Heart right ventricle (tissue), 16 donors: ENCODE measurements around the gene VANGL2. TPM values are rescaled to one million over a fixed set of nuclear protein-coding genes. Genes with fewer than 3 reads are reported as not detected.

Experiments used
- ATAC-seq, 8 donors: fragments of 200-7000 bp; cut with Tn5 transposase; one replicate each; pipeline ENCODE4 v1.9.1; 2020; ENCODE audit warnings: mild to moderate bottlenecking in 8 of 8, moderate library complexity in 8 of 8, moderate number of reproducible peaks in 1 of 8
- DNase-seq, 2 donors: peaks; one replicate each; pipeline ENCODE4 v3.0.0-alpha.2; 2020
- H3K27ac ChIP-seq, 10 donors: fragments of 200-600 bp; sonication (generic) in 2 of 10; one replicate each; pipeline versions ENCODE4 v1.5.0 to v1.8.0; 2020 to 2022; ENCODE audit warnings: mild to moderate bottlenecking in 3 of 10
- H3K27me3 ChIP-seq, 7 donors: fragments of 200-600 bp; one replicate each; pipeline ENCODE4 v1.8.0; 2021 to 2022; ENCODE audit warnings: mild to moderate bottlenecking in 2 of 7
- H3K36me3 ChIP-seq, 9 donors: fragments of 200-600 bp; sonication (generic) in 1 of 9; one replicate each; pipeline versions ENCODE4 v1.5.0 to v1.8.0; 2020 to 2022; ENCODE audit warnings: mild to moderate bottlenecking in 2 of 9
- H3K4me1 ChIP-seq, 9 donors: fragments of 200-600 bp; sonication (generic) in 1 of 9; one replicate each; pipeline versions ENCODE4 v1.5.0 to v1.8.0; 2020 to 2022; ENCODE audit warnings: mild to moderate bottlenecking in 4 of 9
- H3K4me3 ChIP-seq, 10 donors: fragments of 200-600 bp; sonication (generic) in 2 of 10; one replicate each; pipeline versions ENCODE4 v1.5.0 to v1.8.0; 2020 to 2022; ENCODE audit warnings: mild to moderate bottlenecking in 7 of 10, moderate library complexity in 2 of 10
- H3K9me3 ChIP-seq, 11 donors: fragments of 200-600 bp in 10 of 11; sonication (generic) in 2 of 11; one replicate each; pipeline versions ENCODE4 v1.5.0 to v1.8.0; 2013 to 2022; ENCODE audit warnings: mild to moderate bottlenecking in 2 of 11, control low read depth in 1 of 11, moderate library complexity in 1 of 11
- CTCF ChIP-seq, 9 donors: fragments of 200-600 bp; sonication (generic) in 2 of 9; IDR thresholded peaks; one replicate each; pipeline versions ENCODE4 v1.5.0 to v1.8.0; 2021 to 2022; ENCODE audit warnings: antibody characterized with exemption in 9 of 9, mild to moderate bottlenecking in 5 of 9, moderate library complexity in 1 of 9
- WGBS, 2 donors: extraction: QIAGEN DNeasy Blood & Tissue Kit; methylation state at CpG; one replicate each; pipeline ENCODE4 v1.1.7; 2013; ENCODE audit warnings: inconsistent platforms in 1 of 2; 5-methylcytosine and 5-hydroxymethylcytosine counted together
- intact Hi-C, 10 donors: fragments of 100-400 bp; cut with DNase I; formaldehyde crosslinking; loops; one replicate each; pipeline versions ENCODE4 v1.11.1 to v1.14.2; 2022
- long read RNA-seq, 3 donors: library from polyadenylated mRNA; unstranded; transcript quantifications; one replicate each; pipeline ENCODE4 v2.0.0, GENCODE V29; 2020 to 2021
- polyA plus RNA-seq, 2 donors: library from polyadenylated mRNA; stranded (reverse); fragments of 200-250 nt; gene quantifications; one replicate each; pipeline ENCODE4 v1.2.3, GENCODE V29; 2013
- total RNA-seq, 10 donors: library from RNA; stranded (reverse); fragmentation: NEBNext Ultra II Directional in 3 of 10; extraction: Animal tissue kit (Norgen Biotek cat#: 25700) in 3 of 10; gene quantifications; one replicate each; pipeline versions ENCODE4 v1.2.1 to v1.2.4, GENCODE V29; 2021 to 2023
- donor health status: Arrhythmogenic right ventricular cardiomyopathy.
- donor health status: ischemic (EF 13 %, LVEDD 7.1; RV severe dilation, severe dysfunction).
- donor health status: healthy with polysubstance abuse.
- donor health status: DM: no; HTN: yes; CAD: no.
- donor health status: DM: no; HTN: no; CAD: no.
- donor health status: ischemic (EF 25% LVEDD 6.9; RV normal size, moderate dysfunction).
- donor health status: ischemic (EF 25% LVEDD 5.7; RV mildly dilated, moderate dysfunction).
- donor health status: healthy.
- donor health status: DM: yes; HTN: yes; CAD: no.
- donor health status: Ischemic cardiomyopathy.
- donor health status: ischemic (EF 35%, LVEDD 5.7; RV mildly dilated, moderate dysfunction).
- donor health status: nonischemic (EF 11% LVEDD 7.7; RV severe dilation, severe dysfunction).
- donor health status: DM: yes; HTN: yes; CAD: no.
- donor health status: PGD.
- donor health status: ischemic (EF 29% LVEDD 5.4; RV normal size, mild dysfunction).
- donor health status: nonischemic (EF 23%, LVEDD 6.1; RV moderate dilation, normal function).

The VANGL2 gene
- total RNA-seq: 1 to 10 TPM; 1.2 to 4.1 (median 2.1) TPM
- 1 to 10 TPM in 1 of 2 donors, under 1 TPM in 1; 0.68 to 1.9 TPM for polyA plus RNA-seq
- long read RNA-seq, donor 1, partial matches to known transcripts: 0 of 1 reads
- long read RNA-seq, donor 1, other reads (novel, unspliced or antisense): 1 of 1 reads
- long read RNA-seq, donor 2: 0 reads
- long read RNA-seq, donor 3: 0 reads

- peak in 1 of 9 donors; percentile 8 for TF ChIP-seq CTCF (IDR thresholded peaks at IDR 0.05)
- peak within 1 kb of the TSS in 9 of 10 donors; percentile 49 to 80 (median 56) for H3K27ac ChIP-seq
- intact Hi-C loops: loop anchor here in 1 of 10 donors (2.0 kb wide), 1 partner anchor 57 kb away; the partner anchor contains the start of genes COPA and NCSTN
- no peaks in the 10 kb centered on the region for H3K36me3 ChIP-seq
- H3K4me1 ChIP-seq: peaks cover 4 to 43% (median 30%) of the 10 kb centered on the region in 9 donors
- 0 to 1% methylated on average over 17 to 32 of the region's 34 CpGs for WGBS, 2 donors
- ATAC-seq (peak; percentile 68 to 88 (median 82)), DNase-seq (peak; percentile 84 to 88)
- peaks cover 0 to 31% (median 0%) of the 10 kb centered on the region in 7 donors for H3K27me3 ChIP-seq
- H3K9me3 ChIP-seq: no peaks in the 10 kb centered on the region
- peak within 1 kb of the TSS; percentile 58 to 87 (median 75) for H3K4me3 ChIP-seq
These were observed at the start of gene VANGL2 for GRCh38 chr1:160400223-160400645. Gene VANGL2 (plus strand): TSS chr1:160400564. CDS start chr1:160415838, 15,274 bp downstream.

GRCh38 chr1:160351629-160352028 lies 48.7 kb upstream of the VANGL2 start:
- ATAC-seq (peak; percentile 47 to 91 (median 74)), DNase-seq (peak; percentile 31 to 40)

GRCh38 chr1:160352555-160352954 lies 47.8 kb upstream of the VANGL2 start:
- intact Hi-C loops: no loop called here
- 88 to 89% methylated on average over 8 of the region's 8 CpGs for WGBS, 2 donors
- peak overlapping the region in 2 of 10 donors; percentile 39 to 51 for H3K27ac ChIP-seq

More at GRCh38 chr1:160351629-160352028, 48.7 kb upstream of the VANGL2 start:
- no peak for TF ChIP-seq CTCF (IDR thresholded peaks at IDR 0.05)
- H3K27ac ChIP-seq: peak overlapping the region in 7 of 10 donors; percentile 4 to 67 (median 39)
- intact Hi-C loops: no loop called here
- H3K27me3 ChIP-seq: no peaks in the 10 kb centered on the region
- WGBS, 2 donors: 39 to 59% methylated on average over 4 of the region's 4 CpGs
- H3K36me3 ChIP-seq: peaks cover 0 to 100% (median 83%) of the 10 kb centered on the region in 9 donors
- H3K9me3 ChIP-seq: no peaks in the 10 kb centered on the region
- peaks cover 0 to 17% (median 5%) of the 10 kb centered on the region in 9 donors for H3K4me1 ChIP-seq
- H3K4me3 ChIP-seq: no peak overlapping the region

GRCh38 chr1:160353223-160353622 lies 47.1 kb upstream of the VANGL2 start:
- no peak for TF ChIP-seq CTCF (IDR thresholded peaks at IDR 0.05)

More at GRCh38 chr1:160352555-160352954, 47.8 kb upstream of the VANGL2 start:
- no peak for DNase-seq
- Histone ChIP-seq H3K36me3 (peaks cover 0 to 100% (median 92%) of the 10 kb centered on the region in 9 donors), H3K4me1 (peaks cover 0 to 17% (median 4%) of the 10 kb centered on the region in 9 donors), H3K9me3 (no peaks in the 10 kb centered on the region), H3K4me3 (no peak overlapping the region), H3K27me3 (no peaks in the 10 kb centered on the region)
- no peak for TF ChIP-seq CTCF (IDR thresholded peaks at IDR 0.05)
- ATAC-seq: no peak

More at GRCh38 chr1:160353223-160353622, 47.1 kb upstream of the VANGL2 start:
- Histone ChIP-seq H3K27ac (no peak overlapping the region), H3K9me3 (no peaks in the 10 kb centered on the region), H3K27me3 (no peaks in the 10 kb centered on the region), H3K4me1 (peaks cover 0 to 17% (median 4%) of the 10 kb centered on the region in 9 donors), H3K36me3 (peaks cover 0 to 100% (median 93%) of the 10 kb centered on the region in 9 donors), H3K4me3 (no peak overlapping the region)
- ATAC-seq (no peak), DNase-seq (no peak)
- WGBS, 2 donors: 93 to 97% methylated on average over 2 of the region's 2 CpGs
- intact Hi-C loops: no loop called here
